HG03103 (cell line): ENCODE data around the gene CD99L2.

Experiments
- ATAC-seq: cut with Tn5 transposase; IDR thresholded peaks from one replicate; pipeline ENCODE4 v1.9.1; 2021; ENCODE audit warnings: low read depth; ENCODE audit not compliant: unreplicated experiment

Gene CD99L2

DNA sequence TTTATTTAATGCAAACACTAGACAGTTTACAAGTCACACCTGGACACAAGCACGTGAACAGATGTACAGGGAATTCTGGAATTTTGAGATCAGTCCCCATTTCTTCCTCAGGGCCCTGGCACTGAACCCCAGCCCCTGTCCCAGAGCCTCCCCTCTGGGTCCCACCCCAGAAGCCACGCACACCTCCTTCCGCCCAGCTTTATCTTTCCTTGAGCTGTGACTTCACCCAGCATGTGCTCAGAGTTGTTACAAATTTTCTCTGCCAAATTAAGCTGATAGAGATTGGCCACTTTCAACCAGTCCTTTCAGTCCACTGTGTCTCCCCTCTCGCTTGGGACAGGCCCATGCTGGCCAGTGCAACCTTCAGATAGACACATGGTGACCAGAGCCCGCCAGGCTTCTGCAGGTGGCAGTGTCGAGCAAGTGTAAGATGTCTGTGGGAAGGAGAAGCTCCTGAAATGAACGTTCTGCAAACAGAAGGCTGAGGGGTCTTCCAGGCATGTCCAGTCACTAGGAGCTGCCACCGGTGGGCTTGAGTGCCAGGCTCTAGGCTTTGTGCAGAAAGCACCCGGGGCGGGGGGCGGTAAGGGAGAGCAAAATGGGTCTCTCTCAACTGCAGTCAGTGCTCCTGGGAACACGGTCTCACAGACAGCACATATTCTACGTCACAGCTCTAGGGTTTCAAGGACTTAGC, 132.0 kb downstream of the CD99L2 start:
- ATAC-seq = no peak

- ATAC-seq = no peak
Observed at GRCh38 chrX:150765782-150766350, 132.6 kb downstream of the CD99L2 start.

- no peak for ATAC-seq
Observed at GRCh38 chrX:150765237-150765636, 133.2 kb downstream of the CD99L2 start.

GRCh38 chrX:150763810-150764209, 134.7 kb downstream of the CD99L2 start:
- no peak for ATAC-seq

GRCh38 chrX:150763303-150763797, 135.1 kb downstream of the CD99L2 start:
- no peak for ATAC-seq

DNA sequence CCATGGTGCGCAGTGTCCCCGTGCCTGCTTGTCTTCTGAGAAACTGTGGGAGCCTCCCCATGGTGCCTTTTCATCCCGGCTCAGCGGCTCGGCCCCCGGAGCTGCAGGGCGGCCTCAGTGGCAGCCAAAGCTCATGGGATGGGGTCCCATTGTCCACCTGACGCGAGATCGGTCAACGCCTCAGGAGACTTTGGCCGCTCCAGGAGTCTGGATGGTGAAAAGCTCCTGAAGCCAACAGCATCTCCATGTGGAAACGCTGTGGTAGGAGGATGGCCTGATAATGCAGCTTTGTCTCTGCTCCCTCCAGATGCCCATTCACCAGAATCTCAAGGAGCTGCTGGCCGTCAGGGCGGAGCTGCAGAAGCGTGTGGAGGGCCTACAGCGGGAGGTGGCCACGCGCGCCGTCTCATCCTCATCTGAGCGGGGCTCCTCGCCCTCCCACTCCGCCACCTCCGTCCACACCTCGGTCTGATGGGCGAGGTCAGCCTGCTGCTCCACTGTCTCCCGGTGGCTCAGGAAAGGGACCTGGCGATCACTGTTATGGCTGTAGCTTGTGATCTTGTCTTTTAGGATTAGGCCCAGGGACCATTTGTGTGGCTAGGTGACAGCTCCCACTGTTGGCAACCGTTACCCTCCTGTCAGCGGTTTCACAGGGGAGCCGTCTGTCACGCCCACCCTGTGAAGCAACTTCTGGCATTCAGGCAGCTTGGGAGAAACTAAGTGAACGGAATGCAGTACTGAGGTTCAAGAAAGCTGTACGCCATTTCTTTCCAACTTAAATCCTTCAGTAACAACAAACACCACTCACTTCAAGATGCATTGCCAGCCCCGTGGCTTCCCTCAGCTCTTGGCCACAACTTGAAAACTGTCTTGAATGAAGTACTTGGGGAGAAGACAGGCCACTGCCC, 136.0 kb downstream of the CD99L2 start:
- ATAC-seq = no peak

DNA sequence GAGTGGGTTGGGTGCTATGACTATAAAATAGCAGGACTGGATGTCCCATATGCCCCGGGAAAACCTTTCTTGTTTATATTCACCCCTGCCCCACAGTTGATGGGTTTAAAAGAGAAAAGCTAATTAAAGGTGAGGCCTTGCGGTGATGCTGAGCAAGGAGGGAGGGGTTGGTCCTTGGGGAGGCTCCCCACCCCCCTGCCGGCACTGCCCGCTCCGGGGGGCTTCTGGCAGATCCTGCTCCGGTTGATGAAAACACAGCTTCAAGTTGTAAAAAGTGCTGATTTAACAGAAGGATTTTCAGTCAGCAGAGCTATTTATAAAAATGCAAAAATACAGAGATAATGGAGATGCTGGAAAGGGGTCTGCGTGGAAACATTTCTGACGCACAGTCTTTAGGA, 136.7 kb downstream of the CD99L2 start:
- ATAC-seq = no peak

GRCh38 chrX:150761176-150761818, 137.2 kb downstream of the CD99L2 start:
- no peak for ATAC-seq

- ATAC-seq = no peak
Observed at GRCh38 chrX:150759568-150760416, 138.7 kb downstream of the CD99L2 start.

GRCh38 chrX:150757371-150757770, 141.1 kb downstream of the CD99L2 start:
- no peak for ATAC-seq

DNA sequence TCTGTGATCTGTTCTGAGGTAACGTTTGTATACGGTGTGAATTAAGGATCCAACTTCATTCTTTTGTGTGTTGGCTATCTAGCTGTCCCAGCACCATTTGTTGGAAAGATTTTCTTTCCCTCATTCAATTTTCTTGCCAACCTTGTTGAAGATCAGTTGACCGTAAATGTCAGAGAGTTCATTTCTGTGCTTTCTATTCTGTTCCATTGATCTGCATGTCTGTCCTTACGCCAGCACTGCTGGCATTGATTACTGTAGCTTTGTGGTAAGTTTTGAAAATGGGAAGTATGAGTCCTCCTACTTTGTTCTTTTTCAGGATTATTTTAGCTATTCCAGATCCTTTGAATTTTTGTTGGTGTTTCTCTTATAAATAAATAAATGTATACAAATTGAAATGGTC, 144.5 kb downstream of the CD99L2 start:
- ATAC-seq = no peak

DNA sequence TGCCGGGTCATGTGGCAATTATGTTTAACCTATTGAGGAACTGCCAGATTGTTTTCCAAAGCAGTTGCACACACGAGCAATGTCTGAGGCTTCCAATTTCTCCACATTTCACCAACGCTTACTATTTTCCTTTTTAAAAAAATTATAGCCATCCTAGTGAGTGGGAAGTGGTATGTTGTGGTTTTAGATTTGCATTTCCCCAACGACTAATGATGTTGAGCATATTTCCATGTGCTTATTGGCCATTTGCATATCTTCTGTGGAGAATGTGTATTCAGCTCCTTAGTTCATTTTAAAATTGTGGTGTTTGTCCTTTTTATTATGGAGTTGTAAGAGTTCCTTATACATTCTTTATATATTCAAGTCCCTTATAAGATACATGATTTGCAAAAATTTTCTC, 145.1 kb downstream of the CD99L2 start:
- ATAC-seq = no peak

DNA sequence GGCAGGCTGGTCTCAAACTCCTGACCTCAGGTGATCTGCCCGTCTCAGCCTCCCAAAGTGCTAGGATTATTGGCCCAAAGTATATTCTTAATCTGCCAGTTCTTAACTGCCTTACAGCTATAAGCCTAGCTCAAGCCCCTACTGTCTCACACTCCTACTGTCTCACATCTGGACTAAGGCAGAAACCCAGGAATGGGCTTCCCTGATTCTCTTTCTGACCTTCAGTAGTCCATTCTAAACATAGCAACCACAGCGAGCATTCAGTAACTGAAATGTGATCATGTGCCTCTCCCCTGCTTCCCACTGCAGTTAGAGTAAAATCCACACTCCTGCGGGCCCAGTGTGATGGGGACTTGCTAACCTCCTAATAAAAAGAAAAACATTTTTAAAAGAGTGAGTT, 146.3 kb downstream of the CD99L2 start:
- ATAC-seq = no peak

DNA sequence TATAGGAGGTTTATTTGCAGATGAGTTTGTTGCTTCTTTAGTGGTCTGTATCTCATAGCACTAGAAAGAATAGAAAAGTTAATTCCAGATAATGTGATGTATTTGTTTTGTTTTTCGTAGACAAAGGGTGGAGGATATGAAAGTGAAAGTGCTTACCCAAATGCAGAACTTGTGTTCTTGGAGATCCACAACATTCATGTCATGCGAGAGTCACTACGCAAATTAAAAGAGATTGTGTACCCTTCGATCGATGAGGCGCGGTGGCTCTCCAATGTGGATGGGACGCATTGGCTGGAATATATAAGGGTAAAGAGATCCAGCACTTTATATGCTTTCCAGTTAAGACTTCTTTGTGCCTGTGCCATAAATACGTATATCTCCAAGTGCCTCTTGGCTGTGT, 162.0 kb downstream of the CD99L2 start:
- ATAC-seq = no peak

DNA sequence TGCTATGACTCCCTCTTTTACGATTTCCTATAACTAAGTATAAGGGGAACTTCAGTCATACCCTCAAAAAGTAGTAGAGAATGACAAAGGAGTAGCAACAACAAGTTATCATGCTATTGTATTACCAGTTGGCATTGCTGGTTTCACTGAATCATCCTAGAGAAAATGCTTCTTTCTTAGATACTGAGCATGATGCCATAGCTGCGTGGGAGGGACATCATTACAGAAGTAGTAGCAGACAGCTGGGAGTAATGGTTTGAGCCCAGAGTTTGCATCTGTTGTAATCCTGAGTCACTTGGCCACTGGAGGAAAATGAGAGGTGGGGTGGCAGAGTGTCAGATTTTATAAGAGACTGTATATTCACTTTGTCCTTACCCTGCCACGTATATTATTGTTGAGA, 166.7 kb downstream of the CD99L2 start:
- ATAC-seq = no peak

- no peak for ATAC-seq
Observed at GRCh38 chrX:150730719-150731118, 167.7 kb downstream of the CD99L2 start.

GRCh38 chrX:150729956-150730355, 168.5 kb downstream of the CD99L2 start:
- ATAC-seq = no peak

DNA sequence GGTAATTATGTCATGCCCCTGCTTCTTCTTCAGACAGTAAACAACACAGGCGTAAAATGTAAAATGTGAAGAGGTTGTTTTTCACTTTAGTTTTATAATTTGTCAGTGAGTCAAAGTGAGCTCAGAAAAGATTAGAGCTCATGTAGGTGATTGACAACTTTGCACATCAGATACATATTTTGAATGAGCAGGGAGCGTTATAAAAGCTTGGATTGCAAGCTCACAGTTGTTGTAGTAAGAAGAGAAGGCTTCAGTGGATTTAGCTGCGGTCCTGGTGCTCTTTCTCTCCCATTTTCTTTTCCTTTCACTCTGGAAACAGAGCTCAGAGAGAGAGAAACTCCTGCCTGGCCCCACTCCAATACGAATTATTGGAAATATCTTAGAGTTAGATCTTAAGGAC, 178.8 kb downstream of the CD99L2 start:
- ATAC-seq = no peak
